MCF 10A (cell line): ENCODE data around the gene PLCB1. TPM values are rescaled to one million over a fixed set of nuclear protein-coding genes. Genes with fewer than 3 reads are reported as not detected.
A peak's percentile ranks its signal among the peaks of the same experiment; 100 is the strongest.

Source experiments
- BruUV-seq: library from RNA; stranded (reverse); fragments of 400-500 nt; replicated peaks from 2 replicates; lab custom pipeline; 2021; lab: Mats Ljungman, UMichigan
- CTCF ChIA-PET: fragments of 300-600 bp; sonication (Branson Sonifier 250); formaldehyde crosslinking; extraction: SDS; loops from one replicate; lab custom pipeline; 2021; ENCODE audit warnings: antibody characterized with exemption, inconsistent platforms; lab: Yijun Ruan, JAX
- POLR2A ChIA-PET: fragments of 300-600, 350-650 bp; sonication (Branson Sonifier 250); formaldehyde crosslinking; extraction: SDS; loops from one replicate; lab custom pipeline; 2020; ENCODE audit warnings: antibody characterized with exemption, inconsistent platforms; lab: Yijun Ruan, JAX
- DNase-seq: peaks from one replicate; pipeline ENCODE4 v3.0.0-alpha.2; 2018; ENCODE audit not compliant: unreplicated experiment
- H3K27ac Mint-ChIP-seq: one replicate; pipeline ENCODE4 v1.8.0; 2022; ENCODE audit warnings: mild to moderate bottlenecking, low read depth, mixed read lengths; ENCODE audit not compliant: unreplicated experiment
- H3K27me3 Mint-ChIP-seq: one replicate; pipeline ENCODE4 v1.8.0; 2022; ENCODE audit warnings: mixed read lengths; ENCODE audit not compliant: insufficient read depth, unreplicated experiment
- H3K36me3 Mint-ChIP-seq: one replicate; pipeline ENCODE4 v1.8.0; 2022; ENCODE audit warnings: mild to moderate bottlenecking, moderate library complexity, mixed read lengths; ENCODE audit not compliant: insufficient read depth, unreplicated experiment
- H3K4me1 Mint-ChIP-seq: one replicate; pipeline ENCODE4 v1.8.0; 2022; ENCODE audit warnings: mixed read lengths; ENCODE audit not compliant: insufficient read depth, unreplicated experiment
- H3K4me3 Mint-ChIP-seq: one replicate; pipeline ENCODE4 v1.8.0; 2022; ENCODE audit warnings: mild to moderate bottlenecking, moderate library complexity, mixed read lengths; ENCODE audit not compliant: unreplicated experiment
- H3K9me3 Mint-ChIP-seq: one replicate; pipeline ENCODE4 v1.8.0; 2022; ENCODE audit warnings: mixed read lengths; ENCODE audit not compliant: unreplicated experiment
- intact Hi-C: fragments of 100-400 bp; cut with micrococcal nuclease; formaldehyde crosslinking; loops from 2 replicates; pipeline ENCODE4 v1.14.1; 2022
- total RNA-seq: library from RNA; stranded (reverse); gene quantifications from 2 replicates; pipeline ENCODE4 v1.2.3, GENCODE V29; 2022
- TF ChIP-seq, protein P1 (sequence below): fragments of 200-600 bp; IDR thresholded peaks from one replicate; pipeline ENCODE4 v1.8.0; 2022; ENCODE audit warnings: antibody characterized with exemption, mild to moderate bottlenecking; ENCODE audit not compliant: unreplicated experiment

The PLCB1 gene
- total RNA-seq, 1 experiment from 2014 or later, result 5.9 TPM

DNA sequence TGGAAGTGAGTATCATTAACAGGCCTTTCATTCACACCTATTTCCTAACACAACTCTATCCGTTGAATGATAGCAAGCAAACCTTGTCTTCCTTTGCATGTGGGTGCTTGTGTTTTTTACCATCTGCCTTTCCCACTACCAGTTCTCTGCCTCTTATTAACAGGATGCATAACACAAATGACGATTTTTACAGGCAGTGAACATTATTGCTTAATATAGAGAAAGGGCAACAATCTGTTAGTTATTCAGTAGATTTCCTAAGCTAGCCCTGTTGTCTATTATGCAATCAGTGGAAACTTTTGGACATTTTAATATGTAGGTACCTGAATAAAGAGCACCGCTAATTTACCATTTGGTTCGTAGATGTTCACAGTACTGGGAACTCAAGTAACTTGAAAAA, 588.0 kb downstream of the PLCB1 start:
- Mint-ChIP-seq H3K4me3 (no peak overlapping the region), H3K9me3 (no peaks in the 10 kb centered on the region), H3K27me3 (no peaks in the 10 kb centered on the region), H3K36me3 (no peaks in the 10 kb centered on the region), H3K27ac (peak overlapping the region; percentile 18), H3K4me1 (peaks cover 11% of the 10 kb centered on the region)
- TF ChIP-seq, protein P1, sequence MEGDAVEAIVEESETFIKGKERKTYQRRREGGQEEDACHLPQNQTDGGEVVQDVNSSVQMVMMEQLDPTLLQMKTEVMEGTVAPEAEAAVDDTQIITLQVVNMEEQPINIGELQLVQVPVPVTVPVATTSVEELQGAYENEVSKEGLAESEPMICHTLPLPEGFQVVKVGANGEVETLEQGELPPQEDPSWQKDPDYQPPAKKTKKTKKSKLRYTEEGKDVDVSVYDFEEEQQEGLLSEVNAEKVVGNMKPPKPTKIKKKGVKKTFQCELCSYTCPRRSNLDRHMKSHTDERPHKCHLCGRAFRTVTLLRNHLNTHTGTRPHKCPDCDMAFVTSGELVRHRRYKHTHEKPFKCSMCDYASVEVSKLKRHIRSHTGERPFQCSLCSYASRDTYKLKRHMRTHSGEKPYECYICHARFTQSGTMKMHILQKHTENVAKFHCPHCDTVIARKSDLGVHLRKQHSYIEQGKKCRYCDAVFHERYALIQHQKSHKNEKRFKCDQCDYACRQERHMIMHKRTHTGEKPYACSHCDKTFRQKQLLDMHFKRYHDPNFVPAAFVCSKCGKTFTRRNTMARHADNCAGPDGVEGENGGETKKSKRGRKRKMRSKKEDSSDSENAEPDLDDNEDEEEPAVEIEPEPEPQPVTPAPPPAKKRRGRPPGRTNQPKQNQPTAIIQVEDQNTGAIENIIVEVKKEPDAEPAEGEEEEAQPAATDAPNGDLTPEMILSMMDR, result no peak
- POLR2A ChIA-PET, result interaction anchor here (2.8 to 3.4 kb wide), 2 partner anchors 676 to 700 kb away, joined by 11 to 19 read pairs; partner anchors contain the start of gene TMX4
- DNase-seq, result peak; percentile 28
- intact Hi-C loops, result loop anchor here (5.0 kb wide), 2 partner anchors 183 to 268 kb away; no protein-coding TSS in a partner anchor
- BruUV-seq, result no TSS peak
- CTCF ChIA-PET, result interaction anchor here (0.6 to 7.8 kb wide), 34 partner anchors 12 to 835 kb away, joined by 3 to 357 read pairs (median 6); partner anchors contain the start of gene PLCB1

DNA sequence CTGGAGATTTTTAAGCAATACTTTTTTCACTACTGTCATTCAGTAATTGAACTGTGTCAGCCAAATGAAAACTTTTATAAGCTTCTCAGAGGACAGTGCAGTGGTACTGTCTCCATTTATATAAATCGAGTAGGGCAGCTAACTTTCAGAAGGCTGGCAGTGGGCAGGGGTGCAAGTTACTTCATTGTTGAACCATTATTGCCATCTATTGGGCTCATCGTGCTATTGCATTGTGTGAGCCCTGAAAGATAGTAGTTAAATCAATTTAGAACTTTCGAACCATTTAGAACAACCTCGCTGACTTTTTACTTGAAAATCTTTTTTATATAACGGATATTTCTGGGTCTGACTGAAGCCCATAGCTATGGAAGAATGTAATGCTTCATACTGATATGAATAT, 589.0 kb downstream of the PLCB1 start:
- POLR2A ChIA-PET, result interaction anchor here (2.8 to 3.4 kb wide), 2 partner anchors 677 to 701 kb away, joined by 11 to 19 read pairs; partner anchors contain the start of gene TMX4
- CTCF ChIA-PET, result interaction anchor here (0.5 to 7.8 kb wide), 137 partner anchors 10 to 1976 kb away, joined by 3 to 357 read pairs (median 4); partner anchors contain the start of genes PLCB1 and TMX4

DNA sequence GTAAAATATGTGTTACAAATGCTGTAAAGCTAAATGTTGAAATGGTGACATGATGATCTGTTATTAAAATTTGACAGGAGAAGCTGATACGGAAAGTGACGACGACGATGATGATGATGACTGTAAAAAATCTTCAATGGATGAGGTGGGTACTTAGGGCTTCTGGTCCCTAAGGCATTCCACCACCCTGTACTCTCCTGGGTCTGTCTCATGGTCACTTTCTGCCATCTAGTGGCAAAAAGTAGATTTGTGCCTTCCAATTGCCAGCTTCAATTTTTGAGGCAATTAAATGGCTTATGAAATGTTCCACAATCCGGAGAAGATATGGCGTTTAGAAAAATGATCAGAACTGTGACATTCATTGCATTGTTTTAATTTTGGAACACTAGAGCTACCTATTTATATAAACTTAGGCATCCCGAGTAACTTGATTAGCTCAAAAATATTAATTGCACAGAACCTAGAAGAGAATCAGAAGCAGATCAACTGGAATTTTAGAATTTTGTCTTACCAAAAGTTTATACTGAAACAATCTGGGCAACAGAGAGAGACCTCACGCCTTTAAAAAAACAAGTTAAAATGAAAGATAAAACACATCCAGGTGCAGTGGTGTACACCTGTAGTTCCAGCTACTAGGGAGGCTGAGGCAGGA, 590.3 kb downstream of the PLCB1 start:
- POLR2A ChIA-PET, result interaction anchor here (0.5 to 3.4 kb wide), 10 partner anchors 304 to 792 kb away, joined by 3 to 19 read pairs (median 4); partner anchors contain the start of genes PLCB1 and TMX4

More for the DNA sequence above, 589.0 kb downstream of the PLCB1 start:
- H3K9me3 Mint-ChIP-seq, result no peaks in the 10 kb centered on the region
- peaks cover 11% of the 10 kb centered on the region for H3K4me1 Mint-ChIP-seq
- no peak overlapping the region for H3K4me3 Mint-ChIP-seq
- H3K27me3 Mint-ChIP-seq, result no peaks in the 10 kb centered on the region
- TF ChIP-seq, protein P1, result peak; percentile 68
- intact Hi-C loops, result loop anchor here (1.0 to 5.0 kb wide), 6 partner anchors 184 to 785 kb away; partner anchors contain the start of gene PLCB1
- peak; percentile 63 for DNase-seq
- H3K36me3 Mint-ChIP-seq, result no peaks in the 10 kb centered on the region
- no peak overlapping the region for H3K27ac Mint-ChIP-seq
- BruUV-seq, result no TSS peak

More for the DNA sequence above, 590.3 kb downstream of the PLCB1 start:
- TF ChIP-seq, protein P1, result peak; percentile 75
- H3K27me3 Mint-ChIP-seq, result no peaks in the 10 kb centered on the region
- peaks cover 11% of the 10 kb centered on the region for H3K4me1 Mint-ChIP-seq
- no peaks in the 10 kb centered on the region for H3K9me3 Mint-ChIP-seq
- CTCF ChIA-PET, result interaction anchor here (0.5 to 7.8 kb wide), 142 partner anchors 9 to 1893 kb away, joined by 3 to 357 read pairs (median 4); partner anchors contain the start of gene PLCB1
- no peak overlapping the region for H3K4me3 Mint-ChIP-seq
- intact Hi-C loops, result loop anchor here (1.0 to 5.0 kb wide), 3 partner anchors 185 to 742 kb away; no protein-coding TSS in a partner anchor
- DNase-seq, result peak; percentile 75
- H3K27ac Mint-ChIP-seq, result no peak overlapping the region
- H3K36me3 Mint-ChIP-seq, result no peaks in the 10 kb centered on the region
- BruUV-seq, result no TSS peak
